Measurements from ENCODE around the gene RNF40. TPM values are rescaled to one million over a fixed set of nuclear protein-coding genes. Genes with fewer than 3 reads are reported as not detected.

The RNF40 gene
- total and polyA plus RNA-seq, 2 of the 8 experiments (the other 6 are each of a cell fraction or from before 2014, with no cell fraction given): 38.5 to 68.7 TPM

- no peak for TF ChIP-seq ZNF274 (IDR thresholded peaks at IDR 0.05; ENCODE audit: borderline replicate concordance, extremely low read depth, low read length)
- TF ChIP-seq EZH2 (IDR thresholded peaks at IDR 0.05; ENCODE audit: low read depth, low read length, severe bottlenecking): no peak
- TF ChIP-seq KDM4A (IDR thresholded peaks at IDR 0.05; ENCODE audit: low read depth, low read length, severe bottlenecking): no peak
- no peak for TF ChIP-seq SP1 (IDR thresholded peaks at IDR 0.05; ENCODE audit: low read depth, low read length)
- no peak for TF ChIP-seq KDM1A (IDR thresholded peaks at IDR 0.05; ENCODE audit: borderline replicate concordance, low read length)
- TF ChIP-seq YY1 (IDR thresholded peaks at IDR 0.05; ENCODE audit: low read depth, low read length): no peak
Measured at GRCh38 chr16:30720086-30720485, 42.0 kb upstream of the RNF40 start (continued).

Data from H1 (cell line).